Measurements from ENCODE around the gene SLC1A4. TPM values are rescaled to one million over a fixed set of nuclear protein-coding genes. Genes with fewer than 3 reads are reported as not detected.
A peak's percentile ranks its signal among the peaks of the same experiment; 100 is the strongest.

Gene SLC1A4
- total and polyA plus RNA-seq, 7 donors: 3.4 to 50.3 (median 13.9) TPM

DNA sequence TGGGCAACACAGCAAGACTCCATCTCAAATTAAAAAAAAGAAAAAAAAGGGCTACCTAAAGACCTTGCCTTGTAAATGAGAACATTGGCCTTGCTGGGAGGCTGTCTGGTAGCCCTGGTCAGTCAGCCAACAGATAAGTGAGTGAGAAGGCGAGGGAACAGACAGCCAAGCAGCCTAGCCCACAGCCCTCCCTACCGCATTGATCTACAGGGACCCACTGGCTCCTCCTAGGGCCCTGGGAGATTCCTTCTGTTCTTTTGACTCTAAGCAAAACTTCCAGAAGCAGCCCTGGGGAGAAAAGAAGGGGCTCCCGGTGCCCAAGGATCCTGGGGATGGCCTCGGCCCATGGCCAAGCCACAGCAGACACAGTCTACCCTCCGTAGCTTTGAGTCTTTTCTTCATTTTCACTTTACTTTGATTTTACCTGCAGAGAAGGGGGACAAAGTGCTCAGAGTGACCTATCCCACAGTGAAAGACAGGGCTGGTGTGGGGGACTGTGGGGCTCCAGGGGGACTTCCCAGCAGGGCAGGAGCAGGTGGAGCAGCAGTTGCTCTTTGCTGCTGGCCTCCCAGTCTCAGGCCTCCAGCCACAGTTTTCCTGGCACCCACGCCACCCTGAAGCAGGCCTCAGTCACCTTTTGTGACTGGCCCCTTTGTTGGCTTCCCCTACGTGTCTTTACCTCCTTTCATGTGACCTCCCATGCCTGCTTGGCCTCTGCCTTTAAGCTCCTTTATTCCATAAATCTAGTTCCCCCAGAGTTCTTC lies 72.1 kb downstream of the SLC1A4 start:
- Histone ChIP-seq H3K4me1 (peaks cover 88% of the 10 kb centered on the region), H3K9me3 (no peaks in the 10 kb centered on the region), H3K36me3 (ENCODE audit: insufficient read depth in 1 of 2, low read depth in 1 of 2) (no peaks in the 10 kb centered on the region), H3K27ac (peak overlapping the region; percentile 94), H3K27me3 (ENCODE audit: insufficient read depth in 3 of 3, low read length in 2 of 3) (no peaks in the 10 kb centered on the region), H3K4me3 (peak overlapping the region; percentile 1)
- DNase-seq: no peak
- TF ChIP-seq, protein P1, sequence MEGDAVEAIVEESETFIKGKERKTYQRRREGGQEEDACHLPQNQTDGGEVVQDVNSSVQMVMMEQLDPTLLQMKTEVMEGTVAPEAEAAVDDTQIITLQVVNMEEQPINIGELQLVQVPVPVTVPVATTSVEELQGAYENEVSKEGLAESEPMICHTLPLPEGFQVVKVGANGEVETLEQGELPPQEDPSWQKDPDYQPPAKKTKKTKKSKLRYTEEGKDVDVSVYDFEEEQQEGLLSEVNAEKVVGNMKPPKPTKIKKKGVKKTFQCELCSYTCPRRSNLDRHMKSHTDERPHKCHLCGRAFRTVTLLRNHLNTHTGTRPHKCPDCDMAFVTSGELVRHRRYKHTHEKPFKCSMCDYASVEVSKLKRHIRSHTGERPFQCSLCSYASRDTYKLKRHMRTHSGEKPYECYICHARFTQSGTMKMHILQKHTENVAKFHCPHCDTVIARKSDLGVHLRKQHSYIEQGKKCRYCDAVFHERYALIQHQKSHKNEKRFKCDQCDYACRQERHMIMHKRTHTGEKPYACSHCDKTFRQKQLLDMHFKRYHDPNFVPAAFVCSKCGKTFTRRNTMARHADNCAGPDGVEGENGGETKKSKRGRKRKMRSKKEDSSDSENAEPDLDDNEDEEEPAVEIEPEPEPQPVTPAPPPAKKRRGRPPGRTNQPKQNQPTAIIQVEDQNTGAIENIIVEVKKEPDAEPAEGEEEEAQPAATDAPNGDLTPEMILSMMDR (IDR thresholded peaks at IDR 0.05): no peak
- ATAC-seq: no peak
- intact Hi-C loops (cut with DNase I): loop anchor here (5.0 to 10.0 kb wide), 3 partner anchors 166 to 511 kb away; partner anchors contain the start of genes SPRED2 (in 2 of the 2) and ACTR2 (in 1 of the 2)
- 55 to 84% (median 63%) methylated on average over 7 of the region's 7 CpGs for WGBS, 3 donors

DNA sequence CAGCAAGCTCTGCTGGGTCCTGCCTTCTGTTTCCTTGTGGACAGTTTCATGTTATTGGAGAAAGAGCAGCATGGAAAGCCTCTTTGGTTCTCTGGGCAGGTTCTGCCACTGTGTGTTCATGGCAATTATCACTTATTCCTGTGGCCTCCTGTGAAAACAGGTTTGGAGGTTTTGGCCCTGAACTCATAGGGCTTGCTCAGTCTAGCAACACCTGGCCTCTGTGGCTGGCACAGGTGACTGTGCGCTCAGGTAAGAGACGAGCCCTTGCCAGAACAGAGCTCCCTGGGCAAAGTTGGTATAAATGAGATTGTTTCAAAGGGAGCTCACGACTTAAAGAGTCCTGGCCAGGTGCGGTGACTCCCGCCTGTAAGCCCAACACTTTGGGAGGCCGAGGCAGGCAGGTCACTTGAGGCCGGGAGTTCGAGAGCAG lies 72.7 kb downstream of the SLC1A4 start:
- Histone ChIP-seq H3K4me3 (peak overlapping the region; percentile 1), H3K9me3 (no peaks in the 10 kb centered on the region), H3K27me3 (ENCODE audit: insufficient read depth in 3 of 3, low read length in 2 of 3) (no peaks in the 10 kb centered on the region), H3K4me1 (peaks cover 91% of the 10 kb centered on the region), H3K27ac (peak overlapping the region; percentile 94), H3K36me3 (ENCODE audit: insufficient read depth in 1 of 2, low read depth in 1 of 2) (no peaks in the 10 kb centered on the region)
- 73 to 86% (median 76%) methylated on average over 8 of the region's 8 CpGs for WGBS, 3 donors
- ATAC-seq (no peak), DNase-seq (no peak)
- TF ChIP-seq, protein P1 (IDR thresholded peaks at IDR 0.05): no peak
- intact Hi-C loops (cut with DNase I): loop anchor here (5.0 to 10.0 kb wide), 3 partner anchors 165 to 510 kb away; partner anchors contain the start of genes SPRED2 (in 2 of the 2) and ACTR2 (in 1 of the 2)

DNA sequence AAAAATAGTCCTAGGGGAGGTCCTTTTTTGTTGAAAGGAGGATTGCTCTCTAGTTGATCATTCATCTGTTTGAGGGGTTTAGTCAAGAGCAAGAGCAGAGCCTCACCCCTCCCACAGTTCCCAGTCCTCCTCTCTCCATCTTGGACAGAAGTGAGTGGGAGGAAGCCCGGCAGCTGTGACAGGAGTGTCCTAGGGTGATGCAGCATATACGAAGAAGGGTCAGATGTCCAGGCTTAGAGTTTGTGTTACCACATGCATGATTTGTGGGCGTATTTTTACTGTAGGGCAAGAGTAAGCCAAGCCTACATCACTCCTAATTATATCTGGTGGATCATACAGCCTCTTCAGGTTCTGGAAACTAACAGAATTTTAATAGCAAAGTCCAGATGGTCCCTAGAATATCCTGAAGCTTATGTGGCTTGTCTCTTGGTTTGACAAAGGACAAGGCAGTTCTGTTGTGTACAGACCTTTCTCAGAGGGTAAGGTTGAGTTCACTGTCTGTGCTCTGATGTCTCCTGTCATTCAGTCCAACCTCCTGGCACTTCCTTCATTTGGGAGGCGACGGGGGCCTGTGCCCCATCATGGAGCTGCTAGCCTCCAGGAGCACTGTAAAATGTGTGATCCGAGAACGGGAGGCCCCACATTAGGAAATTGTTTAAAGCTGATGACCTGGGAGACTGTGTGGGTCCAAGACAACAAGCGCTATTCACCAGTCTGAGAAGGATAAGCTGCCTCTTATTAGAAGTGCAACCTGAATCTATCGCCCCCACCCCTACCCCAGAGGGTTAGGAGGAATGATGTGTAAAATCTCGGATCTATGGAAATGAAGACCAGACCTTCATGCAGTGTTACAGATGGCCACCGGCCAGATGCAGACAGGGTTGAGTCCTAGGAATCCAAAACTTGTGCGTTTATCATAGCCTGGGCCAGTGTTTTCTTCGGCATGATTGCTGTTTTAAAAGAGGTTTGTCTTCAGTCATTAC lies 73.9 kb downstream of the SLC1A4 start:
- H3K27ac ChIP-seq: peak overlapping the region; percentile 94
- no peaks in the 10 kb centered on the region for H3K9me3 ChIP-seq
- H3K4me1 ChIP-seq: peaks cover 95% of the 10 kb centered on the region
- peak overlapping the region; percentile 47 for H3K4me3 ChIP-seq
- no peaks in the 10 kb centered on the region for H3K27me3 ChIP-seq (ENCODE audit: insufficient read depth in 3 of 3, low read length in 2 of 3)
- intact Hi-C loops (cut with DNase I): loop anchor here (5.0 to 10.0 kb wide), 3 partner anchors 164 to 509 kb away; partner anchors contain the start of genes SPRED2 (in 2 of the 2) and ACTR2 (in 1 of the 2)
- peak in 1 of 2 donors; percentile 41 for DNase-seq
- TF ChIP-seq, protein P1 (IDR thresholded peaks at IDR 0.05): no peak
- H3K36me3 ChIP-seq (ENCODE audit: insufficient read depth in 1 of 2, low read depth in 1 of 2): no peaks in the 10 kb centered on the region
- peak; percentile 76 to 81 (median 78) for ATAC-seq
- 25 to 36% (median 25%) methylated on average over 13 of the region's 13 CpGs for WGBS, 3 donors

DNA sequence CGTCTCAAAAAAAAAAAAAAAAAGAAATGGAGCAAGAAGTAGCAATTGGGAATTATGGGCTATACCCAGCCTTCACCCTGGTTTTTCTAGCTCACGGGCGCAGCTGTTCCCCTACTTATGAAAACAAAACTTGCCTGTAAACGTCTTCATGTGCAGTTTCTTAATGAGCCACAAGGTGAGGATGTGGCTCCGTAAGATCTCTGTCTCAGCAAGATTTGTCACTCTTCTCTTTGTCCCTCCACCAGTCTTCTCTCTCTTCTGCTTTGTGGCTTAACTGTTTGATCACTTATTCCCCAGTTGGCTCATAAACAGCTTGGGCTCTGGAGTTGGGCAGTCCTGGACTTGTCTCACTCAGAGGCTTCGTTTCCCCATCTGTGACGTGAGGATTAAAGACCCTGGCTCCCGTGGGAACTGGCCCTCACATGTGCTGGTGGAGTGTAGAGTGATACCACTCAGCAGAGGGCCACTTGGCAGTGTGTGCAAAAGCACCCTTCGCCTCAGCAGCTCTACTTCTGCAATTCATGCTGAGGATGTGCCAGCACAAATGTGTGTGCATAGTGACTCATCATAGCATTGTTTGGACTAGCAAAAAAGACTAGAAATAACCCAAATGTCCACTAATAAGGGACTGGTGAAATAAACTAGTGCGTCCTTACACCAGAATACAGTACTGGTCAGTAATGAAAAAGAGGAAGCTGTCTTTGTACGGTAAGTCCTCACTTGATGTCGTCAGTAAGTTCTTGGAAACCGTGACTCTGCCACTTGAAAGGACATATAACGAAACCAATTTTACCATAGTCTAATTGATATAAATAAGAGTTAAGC lies 75.7 kb downstream of the SLC1A4 start:
- TF ChIP-seq, protein P1 (IDR thresholded peaks at IDR 0.05): peak; percentile 84
- 7 to 19% (median 8%) methylated on average over 14 of the region's 14 CpGs for WGBS, 3 donors
- intact Hi-C loops (cut with DNase I): loop anchor here (1.0 to 10.0 kb wide), 6 partner anchors 122 to 507 kb away; partner anchors contain the start of genes SPRED2 (in 2 of the 2) and ACTR2 (in 1 of the 2)
- Histone ChIP-seq H3K36me3 (ENCODE audit: insufficient read depth in 1 of 2, low read depth in 1 of 2) (peaks cover 0 to 9% of the 10 kb centered on the region in 2 donors), H3K27ac (peak overlapping the region; percentile 94), H3K27me3 (ENCODE audit: insufficient read depth in 3 of 3, low read length in 2 of 3) (no peaks in the 10 kb centered on the region), H3K9me3 (no peaks in the 10 kb centered on the region), H3K4me1 (peaks cover 95% of the 10 kb centered on the region), H3K4me3 (peak overlapping the region; percentile 47)
- ATAC-seq (peak; percentile 61 to 73 (median 68)), DNase-seq (peak; percentile 78 to 87)
